ENCODE data around the gene IKBIP.
"Not testable (repeated sequence)": the region's sequence is repeated elsewhere in the genome, so short reads cannot be mapped to it uniquely, and the experiment has no call there.

IKBIP gene

GRCh38 chr12:98653866-98654493 lies 9.4 kb upstream of the IKBIP start:
- peak; percentile 56 for TF ChIP-seq CTCF (IDR thresholded peaks at IDR 0.05; ENCODE audit: control insufficient read depth, insufficient read depth, low read depth, low read length, missing control alignments)
- no peak overlapping the region for H3K4me3 ChIP-seq (ENCODE audit: control insufficient read depth, low read depth, low read length)
- DNase-seq (ENCODE audit: low read depth), result peak; percentile 34

GRCh38 chr12:98651328-98651727 lies 6.7 kb upstream of the IKBIP start:
- no peak for DNase-seq (ENCODE audit: low read depth)
- no peak for TF ChIP-seq CTCF (IDR thresholded peaks at IDR 0.05; ENCODE audit: control insufficient read depth, insufficient read depth, low read depth, low read length, missing control alignments)
- no peak overlapping the region for H3K4me3 ChIP-seq (ENCODE audit: control insufficient read depth, low read depth, low read length)

- DNase-seq (ENCODE audit: low read depth), result no peak
- TF ChIP-seq CTCF (IDR thresholded peaks at IDR 0.05; ENCODE audit: control insufficient read depth, insufficient read depth, low read depth, low read length, missing control alignments), result no peak
- peak overlapping the region; percentile 94 for H3K4me3 ChIP-seq (ENCODE audit: control insufficient read depth, low read depth, low read length)
These were observed 1.9 kb upstream of the IKBIP start for GRCh38 chr12:98646294-98647090.

GRCh38 chr12:98645572-98646067 lies 1.0 kb upstream of the IKBIP start:
- TF ChIP-seq CTCF (IDR thresholded peaks at IDR 0.05; ENCODE audit: control insufficient read depth, insufficient read depth, low read depth, low read length, missing control alignments), result no peak
- H3K4me3 ChIP-seq (ENCODE audit: control insufficient read depth, low read depth, low read length), result peak overlapping the region; percentile 94
- no peak for DNase-seq (ENCODE audit: low read depth)

GRCh38 chr12:98644433-98644711 lies 216 bp downstream of the IKBIP start:
- H3K4me3 ChIP-seq (ENCODE audit: control insufficient read depth, low read depth, low read length), result peak overlapping the region; percentile 78
- peak; percentile 16 for TF ChIP-seq CTCF (IDR thresholded peaks at IDR 0.05; ENCODE audit: control insufficient read depth, insufficient read depth, low read depth, low read length, missing control alignments)
- peak; percentile 7 for DNase-seq (ENCODE audit: low read depth)

GRCh38 chr12:98642801-98643200 lies 1.8 kb downstream of the IKBIP start:
- not testable (repeated sequence) for DNase-seq (ENCODE audit: low read depth)

GRCh38 chr12:98639491-98639890 lies 5.1 kb downstream of the IKBIP start:
- no peak for DNase-seq (ENCODE audit: low read depth)
- H3K4me3 ChIP-seq (ENCODE audit: control insufficient read depth, low read depth, low read length), result no peak overlapping the region
- no peak for TF ChIP-seq CTCF (IDR thresholded peaks at IDR 0.05; ENCODE audit: control insufficient read depth, insufficient read depth, low read depth, low read length, missing control alignments)

More at GRCh38 chr12:98642801-98643200, 1.8 kb downstream of the IKBIP start:
- H3K4me3 ChIP-seq (ENCODE audit: control insufficient read depth, low read depth, low read length), result peak overlapping the region; percentile 78

All from AG09309 (cell line).